Esophagus muscularis mucosa (tissue), 4 donors: ENCODE data around the gene PEPD.

Source experiments
- CTCF ChIP-seq, 3 experiments: fragments of 200-600 bp in 2 of 3; fragments of 450-650 bp in 1 of 3; sonication (generic) in 2 of 3; IDR thresholded peaks; one replicate each; pipeline ENCODE4 v1.5.1; 2017 to 2019; ENCODE audit warnings: antibody characterized with exemption in 3 of 3, mild to moderate bottlenecking in 2 of 3, moderate library complexity in 1 of 3
- EP300 ChIP-seq: sonication (generic); formaldehyde crosslinking; IDR thresholded peaks from one replicate; pipeline ENCODE4 v1.6.1; 2017; ENCODE audit warnings: antibody characterized with exemption
- POLR2A ChIP-seq: fragments of 450-650 bp; IDR thresholded peaks from one replicate; pipeline ENCODE4 v1.6.1; 2017; ENCODE audit warnings: antibody characterized with exemption, moderate library complexity, mild to moderate bottlenecking, low read depth
- POLR2AphosphoS5 ChIP-seq, 2 donors: sonication (generic); formaldehyde crosslinking; IDR thresholded peaks; one replicate each; pipeline ENCODE4 v1.6.1; 2017; ENCODE audit warnings: antibody characterized with exemption in 2 of 2

DNA sequence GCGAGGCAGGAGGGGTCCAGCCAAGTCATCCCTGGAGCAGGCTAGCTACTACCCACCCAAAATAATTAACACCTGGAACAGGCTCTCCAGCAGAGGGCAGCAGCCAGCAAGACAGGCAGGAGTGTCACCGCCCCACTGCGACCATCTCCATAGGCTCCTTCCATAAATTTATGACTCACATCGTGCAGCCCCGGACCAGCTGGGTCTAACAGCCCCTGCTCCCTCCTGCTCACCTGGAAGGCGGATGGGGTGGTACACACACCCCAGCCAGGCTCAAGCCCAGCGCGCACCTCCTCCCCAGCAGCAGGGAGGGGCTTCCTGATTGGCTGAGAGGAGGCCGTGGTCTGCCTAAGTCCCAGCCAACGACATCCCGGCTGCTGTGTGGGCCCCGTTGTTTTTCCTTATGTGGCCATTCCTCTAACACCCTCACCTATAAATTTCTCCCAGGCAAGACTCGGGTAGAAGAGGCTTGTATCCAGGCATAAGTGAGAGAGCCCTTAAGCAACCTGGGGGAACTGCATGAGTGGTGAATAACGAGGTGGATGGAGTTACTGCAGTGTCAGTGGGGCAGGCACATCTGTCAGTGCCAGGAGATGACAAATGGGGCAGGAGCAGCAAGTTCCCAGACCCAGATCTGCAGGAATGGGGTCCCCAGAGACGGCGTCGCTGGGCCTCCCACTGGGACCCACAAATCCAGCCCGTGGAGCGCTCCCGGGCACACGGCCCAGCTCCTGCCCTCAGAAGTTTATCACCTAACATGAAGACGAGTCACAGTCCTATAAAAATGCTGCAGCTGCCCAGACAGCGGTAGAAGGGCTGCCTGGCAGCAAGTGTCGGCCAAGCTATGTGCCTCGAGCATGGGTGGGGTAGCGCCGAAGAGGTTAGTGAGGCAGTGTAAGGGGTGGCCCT, 105.0 kb downstream of the PEPD start:
- peak; percentile 50 to 68 (median 54) for TF ChIP-seq CTCF (IDR thresholded peaks at IDR 0.05)
- no peak for TF ChIP-seq EP300
- TF ChIP-seq POLR2AphosphoS5 (IDR thresholded peaks at IDR 0.05): no peak
- TF ChIP-seq POLR2A: no peak
